ENCODE measurements around the gene METTL9.

DNA sequence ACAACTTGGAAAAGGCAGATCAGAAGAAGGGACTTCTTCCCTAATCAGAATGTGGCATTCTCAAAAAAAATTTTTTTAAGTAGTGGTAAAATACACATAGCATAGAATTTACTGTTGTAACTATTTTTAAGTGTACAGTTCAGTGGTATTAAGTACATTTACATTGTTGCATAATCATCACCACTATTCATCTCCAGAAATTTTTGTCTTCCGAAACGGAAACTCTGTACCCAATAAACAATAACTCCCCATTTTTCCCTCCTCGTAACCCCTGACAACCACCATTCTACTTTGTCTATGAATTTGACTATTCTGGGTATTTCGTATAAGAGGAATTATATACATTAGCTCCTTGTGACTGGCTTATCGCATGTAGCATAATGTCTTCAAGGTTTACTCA, 18.9 kb downstream of the METTL9 start:
- TF ChIP-seq, protein P1, sequence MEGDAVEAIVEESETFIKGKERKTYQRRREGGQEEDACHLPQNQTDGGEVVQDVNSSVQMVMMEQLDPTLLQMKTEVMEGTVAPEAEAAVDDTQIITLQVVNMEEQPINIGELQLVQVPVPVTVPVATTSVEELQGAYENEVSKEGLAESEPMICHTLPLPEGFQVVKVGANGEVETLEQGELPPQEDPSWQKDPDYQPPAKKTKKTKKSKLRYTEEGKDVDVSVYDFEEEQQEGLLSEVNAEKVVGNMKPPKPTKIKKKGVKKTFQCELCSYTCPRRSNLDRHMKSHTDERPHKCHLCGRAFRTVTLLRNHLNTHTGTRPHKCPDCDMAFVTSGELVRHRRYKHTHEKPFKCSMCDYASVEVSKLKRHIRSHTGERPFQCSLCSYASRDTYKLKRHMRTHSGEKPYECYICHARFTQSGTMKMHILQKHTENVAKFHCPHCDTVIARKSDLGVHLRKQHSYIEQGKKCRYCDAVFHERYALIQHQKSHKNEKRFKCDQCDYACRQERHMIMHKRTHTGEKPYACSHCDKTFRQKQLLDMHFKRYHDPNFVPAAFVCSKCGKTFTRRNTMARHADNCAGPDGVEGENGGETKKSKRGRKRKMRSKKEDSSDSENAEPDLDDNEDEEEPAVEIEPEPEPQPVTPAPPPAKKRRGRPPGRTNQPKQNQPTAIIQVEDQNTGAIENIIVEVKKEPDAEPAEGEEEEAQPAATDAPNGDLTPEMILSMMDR (IDR thresholded peaks at IDR 0.05) = no peak
- no peak for TF ChIP-seq POLR2A (IDR thresholded peaks at IDR 0.05)
